Activated CD4-positive, alpha-beta T cell treated with anti-CD3 and anti-CD28 coated beads, Interleukin-2, Interleukin-6, amounts not matched to agents 100 ng/mL and 50 ng/mL, durations not matched to agents 16 hours and 8 hours (primary cell): ENCODE data around the gene TTC5.
"Not testable (repeated sequence)": the region's sequence is repeated elsewhere in the genome, so short reads cannot be mapped to it uniquely, and the experiment has no call there.

ENCODE experiments used
- DNase-seq: peaks from one replicate; pipeline ENCODE4 v3.0.0-alpha.2; 2020

Gene TTC5, protein sequence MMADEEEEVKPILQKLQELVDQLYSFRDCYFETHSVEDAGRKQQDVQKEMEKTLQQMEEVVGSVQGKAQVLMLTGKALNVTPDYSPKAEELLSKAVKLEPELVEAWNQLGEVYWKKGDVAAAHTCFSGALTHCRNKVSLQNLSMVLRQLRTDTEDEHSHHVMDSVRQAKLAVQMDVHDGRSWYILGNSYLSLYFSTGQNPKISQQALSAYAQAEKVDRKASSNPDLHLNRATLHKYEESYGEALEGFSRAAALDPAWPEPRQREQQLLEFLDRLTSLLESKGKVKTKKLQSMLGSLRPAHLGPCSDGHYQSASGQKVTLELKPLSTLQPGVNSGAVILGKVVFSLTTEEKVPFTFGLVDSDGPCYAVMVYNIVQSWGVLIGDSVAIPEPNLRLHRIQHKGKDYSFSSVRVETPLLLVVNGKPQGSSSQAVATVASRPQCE

DNA sequence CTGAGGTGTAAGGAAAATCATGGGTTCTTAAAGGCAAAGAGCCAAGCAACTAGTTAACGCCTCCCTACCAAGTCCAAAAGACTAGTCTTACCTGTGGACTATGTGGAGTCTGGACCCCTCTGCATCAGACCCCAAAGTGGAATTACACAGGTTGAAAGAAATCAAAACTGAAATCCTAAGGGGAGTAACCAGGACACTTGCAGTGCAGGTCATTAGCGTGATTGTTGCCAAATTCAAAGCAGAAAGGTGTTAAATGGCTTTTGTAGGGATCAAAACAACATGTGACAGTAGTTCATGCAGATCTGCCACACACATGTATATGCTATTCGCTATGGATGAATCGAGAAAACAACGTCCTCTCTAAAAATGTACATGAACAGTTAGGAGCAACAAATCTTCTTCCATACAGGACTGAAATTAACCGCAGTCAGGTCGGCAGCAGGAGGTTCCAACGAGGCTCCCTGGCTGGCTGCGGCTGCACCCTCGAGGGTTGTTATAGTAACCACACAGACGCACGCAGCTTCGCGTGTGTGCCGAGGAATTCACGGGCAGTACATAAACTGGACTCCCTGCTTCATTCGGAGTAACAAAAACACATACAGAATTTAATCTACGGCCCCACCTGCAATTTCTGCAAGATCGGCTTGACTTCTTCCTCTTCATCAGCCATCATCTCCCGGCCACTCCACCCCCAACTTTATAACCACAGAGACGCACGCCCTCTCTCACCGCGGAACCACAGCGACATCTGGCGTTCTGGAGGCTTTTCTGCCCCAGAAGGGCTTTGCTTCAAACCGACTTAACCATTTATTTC is at the start of gene TTC5:
TSS of gene TTC5 (minus strand) at position 687 of the 814 bp plus-strand sequence. CDS start at position 673, 14 bp downstream.
- peak; percentile 92 for DNase-seq

DNA sequence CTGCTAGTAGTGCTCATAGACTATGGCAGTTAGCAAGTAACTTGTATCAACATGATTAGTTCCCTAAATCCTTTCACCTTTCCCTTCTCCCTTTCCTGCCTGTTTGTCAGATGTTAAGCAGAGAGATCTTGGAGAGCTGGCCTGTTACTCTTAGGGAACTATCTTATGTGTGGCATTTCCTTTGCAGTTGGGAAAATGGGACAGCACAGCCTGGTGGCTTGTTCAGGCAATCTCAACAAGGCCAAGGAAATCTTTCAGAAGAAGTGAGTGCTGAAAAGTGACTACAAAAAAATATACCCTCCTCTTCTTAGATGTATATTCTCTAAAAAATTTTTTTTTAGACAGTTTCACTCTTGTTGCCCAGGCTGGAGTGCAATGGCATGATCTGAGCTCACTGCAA is 45.1 kb upstream of the TTC5 start:
- no peak for DNase-seq

DNA sequence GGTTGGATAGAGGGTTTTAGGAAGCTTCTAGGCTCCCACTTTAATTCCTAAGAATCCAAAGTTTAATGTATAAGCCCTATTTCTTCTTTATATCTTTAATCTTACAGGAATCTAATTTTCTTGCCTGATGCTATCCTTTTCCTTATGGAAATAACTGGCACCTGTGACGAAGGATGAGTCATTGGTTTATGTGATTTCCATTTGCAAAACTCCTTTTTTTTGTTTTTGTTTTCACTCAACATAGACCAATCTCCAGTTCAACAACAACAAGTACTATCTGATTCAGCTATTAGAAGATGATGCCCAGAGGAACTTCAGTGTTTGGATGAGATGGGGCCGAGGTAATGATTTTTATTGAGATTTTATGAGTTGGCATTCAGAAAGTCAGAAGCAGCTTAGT is 44.5 kb upstream of the TTC5 start:
- DNase-seq, result no peak

DNA sequence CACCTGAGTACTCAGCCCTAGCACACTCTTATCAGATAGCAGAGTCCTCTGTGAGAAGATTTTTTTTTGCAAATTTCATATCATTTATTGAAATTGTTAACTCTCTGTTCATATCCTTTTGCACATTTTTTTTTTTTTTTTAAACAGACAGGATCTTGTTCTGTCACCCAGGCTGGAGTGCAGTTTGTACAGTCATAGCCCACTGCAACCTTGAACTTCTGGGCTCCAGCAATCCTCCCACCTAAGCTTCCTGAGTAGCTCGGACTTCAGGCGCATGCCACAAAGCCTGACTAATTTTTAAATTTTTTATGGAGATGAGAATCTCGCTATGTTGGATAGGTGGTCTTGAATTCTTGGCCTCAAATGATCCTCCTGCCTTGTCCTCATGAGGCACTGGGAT is 42.0 kb upstream of the TTC5 start:
- DNase-seq, result no peak

DNA sequence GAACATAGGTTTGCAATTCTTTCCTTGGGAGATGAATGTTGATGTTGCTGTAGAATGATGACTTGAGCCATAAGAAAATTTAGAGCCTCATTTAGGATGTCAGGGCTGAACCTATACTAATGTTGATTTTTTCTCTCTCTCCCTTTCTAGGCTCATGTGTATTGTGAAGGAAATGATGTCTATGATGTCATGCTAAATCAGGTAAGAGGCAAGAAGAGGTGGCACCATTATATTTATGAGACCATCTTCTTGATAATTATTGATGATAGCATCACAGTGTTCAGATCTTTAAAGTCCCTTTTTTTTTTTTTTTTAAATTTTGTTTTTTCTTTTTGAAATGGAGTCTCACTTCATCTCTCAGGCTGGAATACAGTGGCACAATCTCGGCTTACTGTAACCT is 41.0 kb upstream of the TTC5 start:
- no peak for DNase-seq

DNA sequence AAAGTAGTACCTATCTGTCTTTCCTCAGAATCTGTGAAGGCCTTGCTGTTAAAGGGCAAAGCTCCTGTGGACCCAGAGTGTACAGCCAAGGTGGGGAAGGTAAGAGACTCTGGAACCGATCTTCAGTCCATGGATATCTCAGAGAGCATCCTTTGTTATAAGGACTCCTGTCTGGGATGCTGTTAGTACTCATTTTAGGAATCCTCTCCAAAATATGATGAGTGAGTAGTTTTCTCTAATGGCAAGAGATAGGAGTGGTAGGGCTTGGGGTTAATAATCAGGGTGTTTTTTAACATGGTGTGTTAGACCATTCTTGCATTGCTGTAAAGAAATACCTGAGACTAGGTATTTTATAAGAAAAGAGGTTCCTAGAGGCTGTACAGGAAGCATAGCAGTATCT is 39.6 kb upstream of the TTC5 start:
- DNase-seq, result no peak

DNA sequence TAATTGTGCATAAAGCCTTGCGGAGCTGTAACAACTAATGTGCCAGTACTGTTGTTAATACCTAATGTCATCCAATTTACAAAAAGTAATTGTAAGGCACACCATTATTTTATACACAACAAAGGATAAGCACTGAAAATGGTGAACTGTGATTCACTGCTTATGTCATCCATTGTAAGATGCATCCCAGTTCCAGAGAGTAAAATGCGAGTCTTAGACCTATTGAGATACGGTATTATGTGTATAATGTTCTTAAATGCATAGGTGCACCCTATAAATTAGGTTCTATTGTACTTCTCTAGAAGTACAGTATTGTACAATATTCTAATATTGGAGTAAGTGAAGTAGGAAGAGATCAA is 38.1 kb upstream of the TTC5 start:
- DNase-seq, result no peak

DNA sequence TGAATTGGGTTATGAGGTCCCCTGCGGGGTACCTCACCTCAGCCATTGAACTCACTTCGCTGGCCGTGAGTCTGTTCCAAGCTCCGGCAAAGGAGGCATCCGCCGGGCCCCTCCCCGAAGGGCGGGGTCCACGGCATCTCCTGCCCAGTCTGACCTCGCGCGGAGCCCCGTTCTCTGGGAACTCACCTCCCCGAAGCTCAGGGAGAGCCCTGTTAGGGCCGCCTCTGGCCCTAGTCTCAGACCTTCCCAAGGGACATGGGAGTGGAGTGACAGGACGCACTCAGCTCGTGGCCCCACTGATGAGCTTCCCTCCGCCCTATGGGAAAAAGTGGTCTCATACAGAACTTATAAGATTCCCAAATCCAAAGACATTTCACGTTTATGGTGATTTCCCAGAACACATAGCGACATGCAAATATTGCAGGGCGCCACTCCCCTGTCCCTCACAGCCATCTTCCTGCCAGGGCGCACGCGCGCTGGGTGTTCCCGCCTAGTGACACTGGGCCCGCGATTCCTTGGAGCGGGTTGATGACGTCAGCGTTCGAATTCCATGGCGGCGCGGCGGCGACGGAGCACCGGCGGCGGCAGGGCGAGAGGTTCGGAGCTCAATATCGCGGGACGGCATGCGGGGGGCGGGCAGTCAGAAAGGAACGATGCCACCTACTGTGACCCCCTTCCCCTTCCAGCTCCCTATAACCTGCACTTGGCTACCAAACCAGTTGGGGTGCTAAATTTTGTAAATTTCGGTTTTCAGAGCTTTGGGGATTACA is 37.5 kb upstream of the TTC5 start, which contains the start of gene PARP2:
TSS of gene PARP2 (plus strand) at position 544 of the 770 bp plus-strand sequence. CDS start at position 551, 7 bp downstream.
- peak; percentile 99 for DNase-seq

DNA sequence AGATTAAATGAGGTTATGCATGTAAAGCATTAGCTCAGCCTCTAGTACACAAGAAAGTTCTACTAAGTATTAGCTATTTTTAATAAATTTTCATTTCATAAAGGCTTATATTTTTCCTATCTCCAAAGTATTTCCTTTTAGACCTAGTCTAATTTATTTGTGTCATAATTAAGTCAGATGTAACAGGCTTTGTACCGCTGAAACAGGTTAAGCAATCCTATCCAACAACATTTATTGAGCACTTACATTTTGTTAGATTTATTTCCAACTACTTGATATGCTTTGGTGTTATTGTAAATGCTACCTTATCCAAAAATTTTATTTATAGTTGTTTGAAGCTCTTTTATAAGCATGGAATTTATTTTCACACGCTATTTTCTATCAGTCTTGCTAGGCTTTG is 35.9 kb upstream of the TTC5 start:
- no peak for DNase-seq

DNA sequence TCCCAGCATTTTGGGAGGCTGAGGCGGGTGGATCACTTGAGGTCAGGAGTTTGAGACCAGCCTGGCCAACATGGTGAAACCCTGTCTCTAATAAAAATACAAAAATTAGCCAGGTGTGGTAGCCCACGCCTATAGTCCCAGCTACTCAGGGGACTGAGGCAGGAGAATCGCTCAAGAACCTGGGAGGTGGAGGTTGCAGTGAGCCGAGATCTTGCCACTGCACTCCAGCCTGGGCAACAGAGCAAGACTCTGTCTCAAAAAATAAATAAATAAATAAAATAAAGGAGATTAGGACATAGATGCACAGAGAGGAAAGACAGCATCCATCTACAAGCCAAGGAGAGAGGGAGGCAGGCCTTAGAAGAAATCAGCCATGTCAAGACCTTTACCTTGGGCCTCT is 35.3 kb upstream of the TTC5 start:
- not testable (repeated sequence) for DNase-seq

DNA sequence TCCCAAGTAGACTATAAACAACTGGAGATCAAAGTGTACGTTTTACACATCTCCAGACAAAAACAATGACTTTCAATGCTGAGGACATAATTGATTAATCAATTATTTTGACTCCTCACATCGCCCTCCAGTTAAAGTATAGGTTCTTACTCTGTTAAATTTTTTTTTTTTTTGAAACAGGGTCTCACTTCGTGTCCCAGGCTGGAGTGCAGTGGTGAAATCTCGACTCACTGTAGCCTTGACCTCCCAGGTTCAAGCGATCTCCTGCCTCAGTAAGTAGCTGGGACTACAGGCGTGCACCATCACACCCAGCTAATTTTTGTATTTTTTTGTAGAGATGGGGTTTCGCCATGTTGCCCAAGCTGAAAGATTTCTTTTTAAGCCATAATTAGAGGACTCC is 28.3 kb upstream of the TTC5 start:
- DNase-seq, result no peak

DNA sequence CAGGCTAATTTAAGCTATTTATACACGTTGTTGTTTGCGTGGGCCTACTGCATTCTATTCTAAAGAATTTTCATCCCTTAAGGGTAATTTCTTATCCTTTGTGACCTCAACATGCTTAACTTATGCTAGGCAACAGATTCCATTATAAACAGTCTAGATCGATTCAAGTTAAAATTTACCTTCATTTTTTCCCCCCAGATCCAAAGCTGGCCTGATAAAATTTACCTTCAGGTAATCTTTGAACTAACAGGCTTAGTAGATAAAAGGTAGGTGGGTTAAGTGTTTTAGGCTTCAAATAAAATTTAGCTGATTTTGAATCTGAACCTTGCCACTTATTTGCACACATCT is 27.7 kb upstream of the TTC5 start:
- no peak for DNase-seq

DNA sequence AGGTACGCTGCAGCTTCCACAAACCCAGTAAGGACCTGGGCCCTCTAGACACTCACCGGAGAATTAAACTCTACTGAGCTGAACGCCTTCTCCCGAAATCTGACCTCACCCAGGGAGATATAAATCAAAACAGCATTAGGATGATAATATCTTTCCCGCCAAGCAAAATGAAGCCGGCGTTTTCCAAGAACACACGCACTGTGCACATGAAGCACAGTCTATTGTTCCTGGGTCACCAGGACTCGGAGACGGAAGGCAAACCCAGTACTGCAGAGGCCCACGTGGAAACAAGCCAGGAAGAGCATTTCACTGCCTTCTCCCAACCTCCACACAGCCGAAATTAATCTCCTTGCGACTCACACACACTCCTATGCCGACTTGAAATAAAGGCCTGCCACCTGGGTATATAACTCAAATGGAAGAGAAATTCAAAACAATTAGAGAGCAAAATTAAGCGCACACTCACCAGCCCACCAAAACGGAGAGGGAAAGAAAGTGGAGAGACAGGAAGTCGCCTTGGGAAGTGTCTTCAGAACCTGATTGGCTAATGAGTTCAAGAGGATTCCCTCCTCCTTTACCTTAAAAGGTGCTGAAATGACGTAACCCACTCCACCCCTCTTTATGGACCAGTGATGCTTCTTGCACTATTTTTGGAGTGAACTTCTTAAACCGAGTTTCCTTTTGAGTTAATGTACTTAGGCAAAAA is 27.2 kb upstream of the TTC5 start, which contains the start of gene CCNB1IP1:
TSS of gene CCNB1IP1 (minus strand) at position 492 of the 706 bp plus-strand sequence. CDS start 16,756 bp downstream, outside the sequence.
- DNase-seq, result peak; percentile 89

DNA sequence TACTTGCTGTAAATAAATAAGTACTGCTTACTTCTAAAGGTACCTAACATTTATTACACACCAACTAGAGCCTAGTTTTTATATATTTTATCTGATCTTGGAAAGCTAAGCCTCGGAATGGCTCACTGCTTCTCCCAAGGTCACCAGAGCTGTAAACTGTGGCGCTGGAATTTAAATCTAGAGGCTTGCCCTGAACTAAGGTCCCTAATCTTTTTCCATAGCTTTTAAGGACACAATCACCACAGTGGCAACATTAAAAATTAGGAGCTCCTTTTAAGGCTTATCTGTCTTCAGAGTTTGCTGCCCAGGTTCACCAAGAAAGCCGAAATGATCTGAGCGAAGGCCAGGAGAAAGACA is 26.7 kb upstream of the TTC5 start:
- DNase-seq, result no peak

DNA sequence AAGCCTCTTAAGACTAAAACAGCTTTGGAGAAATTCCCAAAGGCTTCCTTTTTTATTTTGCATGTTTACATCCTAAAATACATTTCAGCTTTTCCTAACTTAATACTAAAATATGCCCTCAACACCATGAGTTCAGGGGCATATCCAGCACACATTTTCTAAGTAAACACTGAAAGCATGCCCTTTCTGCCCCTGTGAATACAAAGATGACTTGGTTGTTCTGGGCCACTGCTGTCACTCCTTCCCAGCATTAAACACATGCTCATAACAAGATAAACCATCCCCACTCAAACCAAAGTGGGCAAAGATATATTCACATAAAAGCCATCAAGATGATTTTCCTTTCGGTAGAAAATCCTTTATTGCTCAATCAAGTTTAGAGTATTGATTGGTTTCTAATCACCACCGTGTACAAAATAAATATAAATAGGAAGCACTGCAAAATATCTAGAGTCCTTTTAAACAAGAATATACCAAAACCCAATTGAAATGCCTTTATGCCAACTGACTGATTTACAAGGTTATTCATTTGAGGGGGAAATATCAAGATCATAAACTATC is 25.4 kb upstream of the TTC5 start:
- DNase-seq, result peak; percentile 19

DNA sequence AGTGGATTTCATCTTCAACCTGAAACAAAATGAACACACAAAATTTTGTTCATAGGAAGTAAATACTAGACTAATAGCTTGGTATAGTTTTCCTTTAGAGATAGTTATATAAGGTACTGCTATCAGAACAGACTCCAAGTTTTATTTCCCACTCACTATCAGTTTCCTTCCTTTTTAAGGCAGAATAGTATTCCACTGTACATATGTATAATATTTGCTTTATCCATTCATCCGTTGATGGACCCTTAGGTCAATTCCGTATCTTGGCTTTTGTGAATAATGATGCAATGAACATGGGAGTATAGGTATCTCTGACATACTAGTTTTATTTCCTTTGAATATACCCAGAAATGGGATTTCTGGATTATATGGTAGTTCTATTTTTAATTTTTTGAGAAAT is 23.6 kb upstream of the TTC5 start:
- no peak for DNase-seq

DNA sequence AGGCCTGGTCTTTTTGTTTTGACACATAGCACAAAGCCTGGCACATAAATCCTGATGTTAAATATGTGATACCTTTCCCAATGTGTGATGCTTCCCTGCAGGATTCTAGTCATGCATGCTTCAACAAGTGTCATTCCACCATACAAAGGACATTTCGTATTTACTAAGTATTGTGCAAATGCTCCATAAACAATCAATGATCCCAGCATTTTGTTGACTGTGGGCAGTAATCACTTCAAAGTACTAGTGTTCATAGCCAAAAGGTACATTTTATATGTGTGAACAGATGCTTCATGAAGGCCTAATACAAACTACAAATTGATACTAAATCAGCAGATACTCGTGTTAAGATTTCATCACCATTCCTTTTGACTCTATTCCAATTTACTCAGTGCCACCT is 23.0 kb upstream of the TTC5 start:
- no peak for DNase-seq

DNA sequence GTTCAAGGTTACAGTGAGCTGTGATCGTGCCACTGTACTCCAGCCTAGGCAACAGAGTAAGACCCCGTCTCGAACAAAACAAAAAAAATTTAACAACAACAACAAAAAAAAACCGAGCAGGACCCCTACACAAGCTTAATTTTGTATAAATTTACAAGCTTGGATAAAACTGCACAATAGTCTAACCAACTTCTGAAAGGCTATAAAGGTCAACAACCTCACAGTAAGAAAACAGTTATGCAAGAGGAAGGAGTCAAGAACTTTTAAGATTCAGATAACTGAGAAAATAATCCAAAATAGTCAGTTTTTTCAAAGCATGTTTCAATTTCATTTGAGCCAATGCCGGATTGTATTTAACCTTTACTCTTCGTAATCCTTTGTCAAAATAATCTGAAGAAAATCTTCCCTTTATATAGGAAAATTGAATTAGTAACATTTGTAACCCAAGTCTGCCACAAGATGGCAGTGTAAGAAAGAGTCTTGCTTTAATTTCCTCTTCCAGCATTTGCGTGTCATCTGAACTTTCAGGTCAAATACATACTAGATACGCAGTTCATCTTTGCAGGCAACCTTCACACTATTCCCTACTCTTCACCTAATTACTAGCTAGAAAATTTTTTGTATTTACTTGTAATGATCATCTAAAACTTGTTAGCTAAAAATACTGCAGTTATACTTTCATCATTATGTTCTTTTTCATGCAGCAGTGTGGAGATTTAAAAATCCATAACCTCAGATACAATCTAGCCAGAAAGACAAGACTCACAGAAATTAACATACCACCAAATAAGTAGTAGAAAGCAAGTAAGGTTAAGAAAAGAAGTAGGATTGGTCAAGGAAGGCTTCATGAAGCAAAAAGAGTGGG is 21.5 kb upstream of the TTC5 start:
- peak; percentile 77 for DNase-seq

DNA sequence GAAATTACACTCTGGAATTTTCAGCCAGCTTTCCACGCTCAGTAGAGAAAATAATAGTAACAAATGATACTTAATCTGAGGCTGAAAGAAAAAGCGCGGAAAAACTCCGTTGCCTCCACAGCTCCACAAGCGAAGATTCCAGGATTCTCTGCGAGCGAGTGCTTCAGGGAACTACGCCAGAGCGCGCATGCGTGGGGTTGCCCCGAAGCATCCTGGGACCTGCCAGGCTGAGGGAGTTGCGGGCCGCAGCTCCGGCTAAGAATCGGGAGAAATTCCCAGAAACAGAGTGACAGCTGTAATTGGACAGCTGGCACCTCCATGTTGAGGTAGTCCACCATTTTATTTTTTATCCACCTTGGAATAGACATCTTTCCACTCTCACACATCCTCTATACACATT is 12.0 kb upstream of the TTC5 start:
- no peak for DNase-seq

DNA sequence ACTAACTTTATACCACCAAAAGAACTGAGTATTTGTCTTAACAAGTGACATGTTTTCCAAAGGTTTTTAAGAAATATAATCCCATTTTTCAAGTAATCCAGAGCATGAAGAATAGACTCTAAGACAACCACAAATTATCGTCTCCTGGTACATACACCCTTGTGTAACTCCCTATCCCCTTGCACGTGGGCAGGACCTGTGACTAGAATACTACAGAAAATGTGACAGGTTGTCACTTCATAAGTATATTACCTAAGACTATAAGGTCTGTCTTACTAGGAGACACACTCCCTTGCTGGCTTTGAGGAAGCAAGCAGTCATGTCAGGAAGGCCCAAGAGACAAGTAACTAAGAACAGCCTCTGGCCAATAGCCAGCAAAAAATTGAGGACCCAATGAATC is 8.3 kb upstream of the TTC5 start:
- no peak for DNase-seq

DNA sequence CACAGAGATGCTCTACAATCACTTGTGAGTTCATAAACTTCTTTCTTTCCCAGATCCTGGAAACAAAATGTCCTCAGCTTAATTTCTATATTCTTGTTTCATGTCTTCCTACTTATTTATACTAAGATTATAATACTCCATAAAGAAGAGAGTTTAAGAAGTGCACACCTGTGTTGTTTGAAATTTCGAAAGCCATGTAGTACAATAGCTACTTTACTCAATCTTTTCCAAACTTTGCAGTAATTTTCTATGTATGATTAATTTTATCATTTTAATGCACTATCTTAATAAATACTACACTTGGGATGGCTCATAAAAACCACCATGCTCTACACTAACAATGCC is 300 bp upstream of the TTC5 start:
- DNase-seq, result no peak
